Peyer's patch (tissue), 4 donors: ENCODE data around the gene ARHGAP26.

Experiments
- CTCF ChIP-seq, 6 experiments: fragments of 450-650 bp in 4 of 6; fragments of 200-600 bp in 2 of 6; sonication (generic) in 1 of 6; IDR thresholded peaks; one replicate each; pipeline ENCODE4 v1.5.1; 2017 to 2019; ENCODE audit warnings: antibody characterized with exemption in 6 of 6, mild to moderate bottlenecking in 3 of 6, moderate library complexity in 1 of 6
- POLR2A ChIP-seq, 2 donors: fragments of 450-650 bp; IDR thresholded peaks; one replicate each; pipeline ENCODE4 v1.5.1; 2017; ENCODE audit warnings: antibody characterized with exemption in 2 of 2, mild to moderate bottlenecking in 2 of 2, moderate library complexity in 2 of 2

- no peak for TF ChIP-seq CTCF (IDR thresholded peaks at IDR 0.05)
- no peak for TF ChIP-seq POLR2A (IDR thresholded peaks at IDR 0.05)
These were observed 404.7 kb downstream of the ARHGAP26 start for GRCh38 chr5:143174714-143175398.
